ENCODE results near the gene ARL15.

DNA sequence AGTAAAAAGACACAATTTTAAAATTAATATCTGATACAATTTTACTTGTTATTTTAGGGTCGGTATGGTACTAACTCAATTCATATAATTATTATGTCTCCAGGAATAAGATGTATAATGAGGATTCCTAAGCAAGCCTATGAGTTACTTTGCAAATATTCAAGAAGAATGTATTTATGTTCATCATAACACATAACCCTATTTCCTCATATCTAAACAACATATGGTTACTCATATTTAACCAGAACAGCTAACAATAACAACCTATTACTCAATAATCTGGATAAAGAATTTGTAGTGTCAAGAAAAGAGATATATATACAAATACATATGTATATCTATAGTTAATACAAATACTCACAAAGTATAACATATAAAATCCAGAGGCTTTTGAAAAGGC lies 285.9 kb downstream of the ARL15 start:
- TF ChIP-seq, protein P1, sequence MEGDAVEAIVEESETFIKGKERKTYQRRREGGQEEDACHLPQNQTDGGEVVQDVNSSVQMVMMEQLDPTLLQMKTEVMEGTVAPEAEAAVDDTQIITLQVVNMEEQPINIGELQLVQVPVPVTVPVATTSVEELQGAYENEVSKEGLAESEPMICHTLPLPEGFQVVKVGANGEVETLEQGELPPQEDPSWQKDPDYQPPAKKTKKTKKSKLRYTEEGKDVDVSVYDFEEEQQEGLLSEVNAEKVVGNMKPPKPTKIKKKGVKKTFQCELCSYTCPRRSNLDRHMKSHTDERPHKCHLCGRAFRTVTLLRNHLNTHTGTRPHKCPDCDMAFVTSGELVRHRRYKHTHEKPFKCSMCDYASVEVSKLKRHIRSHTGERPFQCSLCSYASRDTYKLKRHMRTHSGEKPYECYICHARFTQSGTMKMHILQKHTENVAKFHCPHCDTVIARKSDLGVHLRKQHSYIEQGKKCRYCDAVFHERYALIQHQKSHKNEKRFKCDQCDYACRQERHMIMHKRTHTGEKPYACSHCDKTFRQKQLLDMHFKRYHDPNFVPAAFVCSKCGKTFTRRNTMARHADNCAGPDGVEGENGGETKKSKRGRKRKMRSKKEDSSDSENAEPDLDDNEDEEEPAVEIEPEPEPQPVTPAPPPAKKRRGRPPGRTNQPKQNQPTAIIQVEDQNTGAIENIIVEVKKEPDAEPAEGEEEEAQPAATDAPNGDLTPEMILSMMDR (conservative IDR thresholded peaks at IDR 0.05; ENCODE audit: low read depth, low read length) = no peak
- no peak for TF ChIP-seq EZH2phosphoT487 (IDR thresholded peaks at IDR 0.05; ENCODE audit: borderline replicate concordance, low read length)

All from PC-3 (cell line).